H9 (cell line): ENCODE data around the gene MAML3. TPM values are rescaled to one million over a fixed set of nuclear protein-coding genes. Genes with fewer than 3 reads are reported as not detected.

Experiments used
- DNase-seq: peaks from one replicate; pipeline ENCODE4 v3.0.0-alpha.2; 2017
- H2AFZ ChIP-seq: one replicate; pipeline ENCODE4 v1.6.1; 2013; ENCODE audit warnings: mild to moderate bottlenecking, low read length, control low read depth, moderate library complexity
- H2AK5ac ChIP-seq: 2 replicates; pipeline ENCODE4 v1.6.1; 2013; ENCODE audit warnings: low read length, control low read depth, mixed read lengths; ENCODE audit not compliant: insufficient read length
- H2BK120ac ChIP-seq: one replicate; pipeline ENCODE4 v1.6.1; 2013; ENCODE audit warnings: low read depth, mild to moderate bottlenecking, low read length, control low read depth, inconsistent platforms; ENCODE audit not compliant: poor library complexity, severe bottlenecking
- H2BK12ac ChIP-seq: 2 replicates; pipeline ENCODE4 v1.6.1; 2013; ENCODE audit warnings: low read length, control low read depth, mixed read lengths, low read depth; ENCODE audit not compliant: insufficient read length
- H2BK15ac ChIP-seq: 2 replicates; pipeline ENCODE4 v1.6.1; 2013; ENCODE audit warnings: low read depth, low read length, control low read depth
- H2BK20ac ChIP-seq: one replicate; pipeline ENCODE4 v1.6.1; 2013; ENCODE audit warnings: low read depth, mild to moderate bottlenecking, low read length, control low read depth, inconsistent platforms; ENCODE audit not compliant: poor library complexity, severe bottlenecking
- H2BK5ac ChIP-seq: 2 replicates; pipeline ENCODE4 v1.6.1; 2013; ENCODE audit warnings: low read length, control low read depth, mixed read lengths; ENCODE audit not compliant: insufficient read length
- H3K14ac ChIP-seq: 2 replicates; pipeline ENCODE4 v1.6.1; 2013; ENCODE audit warnings: low read length, control low read depth; ENCODE audit not compliant: insufficient read depth
- H3K18ac ChIP-seq: 2 replicates; pipeline ENCODE4 v1.6.1; 2013; ENCODE audit warnings: low read depth, mild to moderate bottlenecking, mixed read lengths, low read length, control low read depth; ENCODE audit not compliant: insufficient read length
- H3K23ac ChIP-seq: 2 replicates; pipeline ENCODE4 v1.6.1; 2013; ENCODE audit warnings: low read length, control low read depth, mixed read lengths, low read depth; ENCODE audit not compliant: insufficient read length
- H3K23me2 ChIP-seq: 2 replicates; pipeline ENCODE4 v1.6.1; 2013; ENCODE audit warnings: low read depth, mild to moderate bottlenecking, mixed read lengths, low read length, control low read depth; ENCODE audit not compliant: insufficient read length, poor library complexity, severe bottlenecking
- H3K27ac ChIP-seq: 2 replicates; pipeline ENCODE4 v1.5.1; 2013; ENCODE audit warnings: low read length, control low read depth, mixed read lengths, low read depth; ENCODE audit not compliant: insufficient read length
- H3K27me3 ChIP-seq: 2 replicates; pipeline ENCODE4 v1.6.1; 2013; ENCODE audit warnings: low read length, control low read depth, inconsistent platforms; ENCODE audit not compliant: insufficient read depth
- H3K4ac ChIP-seq: 2 replicates; pipeline ENCODE4 v1.6.1; 2013; ENCODE audit warnings: low read depth, mild to moderate bottlenecking, control low read depth, inconsistent platforms, low read length, moderate library complexity
- H3K4me1 ChIP-seq: 2 replicates; pipeline ENCODE4 v1.6.1; 2013; ENCODE audit warnings: low read length, control low read depth, inconsistent platforms; ENCODE audit not compliant: insufficient read depth
- H3K4me2 ChIP-seq: 2 replicates; pipeline ENCODE4 v1.6.1; 2013; ENCODE audit warnings: low read length, control low read depth, mixed read lengths; ENCODE audit not compliant: insufficient read length, insufficient read depth
- H3K56ac ChIP-seq: 2 replicates; pipeline ENCODE4 v1.6.1; 2013; ENCODE audit warnings: low read depth, mild to moderate bottlenecking, mixed read lengths, low read length, control low read depth; ENCODE audit not compliant: insufficient read length
- H3K79me1 ChIP-seq: 2 replicates; pipeline ENCODE4 v1.6.1; 2013; ENCODE audit warnings: low read depth, mild to moderate bottlenecking, moderate library complexity, low read length, control low read depth, inconsistent platforms; ENCODE audit not compliant: insufficient read depth, poor library complexity, severe bottlenecking
- H3K79me2 ChIP-seq: 2 replicates; pipeline ENCODE4 v1.6.1; 2013; ENCODE audit warnings: low read length, control low read depth, inconsistent platforms; ENCODE audit not compliant: insufficient read depth
- H3K9ac ChIP-seq: 2 replicates; pipeline ENCODE4 v1.6.1; 2013; ENCODE audit warnings: low read length, control low read depth, mixed read lengths; ENCODE audit not compliant: insufficient read length; ENCODE audit errors: extremely low read depth
- H3K9me3 ChIP-seq: one replicate; pipeline ENCODE4 v1.6.1; 2013; ENCODE audit warnings: low read depth, low read length, inconsistent platforms; ENCODE audit not compliant: control insufficient read depth
- H3T11ph ChIP-seq: one replicate; pipeline ENCODE4 v1.6.1; 2013; ENCODE audit warnings: mild to moderate bottlenecking, low read length, control low read depth, inconsistent platforms
- H4K20me1 ChIP-seq: one replicate; pipeline ENCODE4 v1.6.1; 2013; ENCODE audit not compliant: control insufficient read depth, insufficient read length, insufficient read depth
- H4K5ac ChIP-seq: 2 replicates; pipeline ENCODE4 v1.6.1; 2013; ENCODE audit warnings: low read depth, mild to moderate bottlenecking, mixed read lengths, low read length, control low read depth; ENCODE audit not compliant: insufficient read length
- H4K8ac ChIP-seq: replicated peaks from 2 replicates; pipeline ENCODE4 v1.6.1; 2013; ENCODE audit warnings: low read length, control low read depth, mixed read lengths, low read depth; ENCODE audit not compliant: insufficient read length
- H4K91ac ChIP-seq: 2 replicates; pipeline ENCODE4 v1.6.1; 2013; ENCODE audit warnings: low read depth, mild to moderate bottlenecking, moderate library complexity, mixed read lengths, low read length, control low read depth; ENCODE audit not compliant: insufficient read length
- H3K27ac Mint-ChIP-seq, 3 experiments: 2 replicates in 2 of 3; 3 replicates in 1 of 3; pipeline ENCODE4 v1.8.0; 2020 to 2021; ENCODE audit warnings: mixed read lengths in 3 of 3, mild to moderate bottlenecking in 1 of 3, moderate library complexity in 1 of 3
- H3K27me3 Mint-ChIP-seq: 2 replicates; pipeline ENCODE4 v1.8.0; 2021; ENCODE audit warnings: low read depth, mild to moderate bottlenecking, moderate library complexity, mixed read lengths
- H3K36me3 Mint-ChIP-seq, 3 experiments: 2 replicates in 2 of 3; 3 replicates in 1 of 3; pipeline ENCODE4 v1.8.0; 2020 to 2021; ENCODE audit warnings: low read depth in 3 of 3, mixed read lengths in 3 of 3; ENCODE audit not compliant: insufficient read depth in 1 of 3
- H3K4me1 Mint-ChIP-seq, 2 experiments: 2 replicates each; pipeline ENCODE4 v1.8.0; 2020; ENCODE audit warnings: mixed read lengths in 2 of 2
- H3K4me3 Mint-ChIP-seq, 2 experiments: 2 replicates in 1 of 2; 3 replicates in 1 of 2; pipeline ENCODE4 v1.8.0; 2020 to 2021; ENCODE audit warnings: mild to moderate bottlenecking in 2 of 2, mixed read lengths in 2 of 2, moderate library complexity in 1 of 2
- H3K9me3 Mint-ChIP-seq, 2 experiments: 2 replicates in 1 of 2; 3 replicates in 1 of 2; pipeline ENCODE4 v1.8.0; 2020; ENCODE audit warnings: mild to moderate bottlenecking in 2 of 2, mixed read lengths in 2 of 2, moderate library complexity in 1 of 2
- CTCF ChIP-seq: fragments of 200-600 bp; sonication (generic); conservative IDR thresholded peaks from 3 replicates; pipeline ENCODE4 v1.8.0; 2021; ENCODE audit warnings: antibody characterized with exemption, mild to moderate bottlenecking
- WGBS: extraction: QIAGEN DNeasy Blood & Tissue Kit; methylation state at CpG from one replicate; pipeline ENCODE4 v1.1.7; 2013; ENCODE audit warnings: missing lambda C conversion rate, low lambda C conversion rate, mixed read lengths; ENCODE audit not compliant: insufficient read length; ENCODE audit errors: extremely low coverage; 5-methylcytosine and 5-hydroxymethylcytosine counted together
- total RNA-seq: library from RNA; stranded (reverse); gene quantifications from 2 replicates; pipeline ENCODE4 v1.2.1, GENCODE V29; 2021

Gene MAML3
- total RNA-seq, 1 experiment from 2014 or later: 3.9 TPM

- H4K20me1 ChIP-seq: no peaks in the 10 kb centered on the region
- WGBS: no CpG with 5 or more reads among the region's 2 CpGs
These were observed 390.3 kb downstream of the MAML3 start for GRCh38 chr4:139763672-139764071.

More at GRCh38 chr4:139763672-139764071, 390.3 kb downstream of the MAML3 start:
- Histone ChIP-seq H2AK5ac (no peak overlapping the region), H4K8ac (no peak overlapping the region), H3K9me3 (no peaks in the 10 kb centered on the region), H3K4ac (no peak overlapping the region), H2BK15ac (no peak overlapping the region), H2AFZ (no peak overlapping the region), H2BK20ac (no peak overlapping the region), H3K56ac (no peak overlapping the region), H3K4me2 (no peak overlapping the region), H2BK5ac (no peak overlapping the region), H3K9ac (no peak overlapping the region), H4K5ac (no peak overlapping the region), H3K14ac (no peak overlapping the region), H3T11ph (no peak overlapping the region), H3K27ac (no peak overlapping the region), H2BK120ac (no peak overlapping the region), H3K23ac (no peak overlapping the region), H3K18ac (no peak overlapping the region), H4K91ac (no peak overlapping the region), H3K27me3 (no peaks in the 10 kb centered on the region), H3K23me2 (no peaks in the 10 kb centered on the region), H2BK12ac (no peak overlapping the region), H3K79me2 (no peaks in the 10 kb centered on the region), H3K79me1 (no peaks in the 10 kb centered on the region), H3K4me1 (no peaks in the 10 kb centered on the region)
- TF ChIP-seq CTCF: no peak
- Mint-ChIP-seq H3K4me1 (peaks cover 28 to 30% of the 10 kb centered on the region in 2 experiments), H3K36me3 (no peaks in the 10 kb centered on the region), H3K27me3 (peaks cover 13% of the 10 kb centered on the region), H3K9me3 (no peaks in the 10 kb centered on the region), H3K4me3 (no peak overlapping the region), H3K27ac (no peak overlapping the region)
- DNase-seq: no peak
